GM23338 (cell line): ENCODE data around the gene PEA15.

Experiments
- CREB1 ChIP-seq: fragments of 250-450 bp; sonication (Bioruptor Pico); IDR thresholded peaks from 2 replicates; pipeline ENCODE4 v1.5.0; 2020; ENCODE audit warnings: low read depth, mild to moderate bottlenecking, moderate library complexity
- EZH2 ChIP-seq: fragments of 200-600 bp; sonication (generic); IDR thresholded peaks from one replicate; pipeline ENCODE4 v1.8.0; 2017; ENCODE audit warnings: antibody characterized with exemption, mild to moderate bottlenecking, low read depth; ENCODE audit not compliant: unreplicated experiment
- EZH2phosphoT487 ChIP-seq: fragments of 200-600 bp; sonication (generic); IDR thresholded peaks from one replicate; pipeline ENCODE4 v1.8.1; 2018; ENCODE audit warnings: antibody characterized with exemption; ENCODE audit not compliant: unreplicated experiment
- JUNB ChIP-seq: IDR thresholded peaks from one replicate; pipeline ENCODE4 v1.6.1; 2016; ENCODE audit warnings: antibody characterized with exemption; ENCODE audit not compliant: unreplicated experiment
- NANOG ChIP-seq: IDR thresholded peaks from 2 replicates; pipeline ENCODE4 v1.6.1; 2016; ENCODE audit warnings: antibody characterized with exemption, borderline replicate concordance
- POLR2AphosphoS5 ChIP-seq: IDR thresholded peaks from 2 replicates; pipeline ENCODE4 v1.6.1; 2016; ENCODE audit warnings: antibody characterized with exemption, low read depth
- STAT1 ChIP-seq: IDR thresholded peaks from one replicate; pipeline ENCODE4 v1.6.1; 2016; ENCODE audit warnings: antibody characterized with exemption; ENCODE audit not compliant: unreplicated experiment
- ZNF114 ChIP-seq: fragments of 250-450 bp; sonication (Bioruptor Pico); IDR thresholded peaks from 2 replicates; pipeline ENCODE4 v1.5.0; 2020; ENCODE audit warnings: mild to moderate bottlenecking, moderate library complexity
- ZNF331 ChIP-seq: fragments of 250-450 bp; sonication (Bioruptor Pico); IDR thresholded peaks from 2 replicates; pipeline ENCODE4 v1.5.0; 2020; ENCODE audit warnings: low read depth, mild to moderate bottlenecking, moderate library complexity
- TF ChIP-seq, protein P1 (sequence below), 2 experiments: fragments of 200-600 bp in 1 of 2; sonication (generic) in 1 of 2; conservative IDR thresholded peaks; 2 replicates each; pipeline versions ENCODE4 v1.5.1 to v1.6.1; 2016 to 2017; ENCODE audit warnings: antibody characterized with exemption in 2 of 2, low read depth in 2 of 2, mild to moderate bottlenecking in 2 of 2, moderate library complexity in 1 of 2
- TF ChIP-seq, protein P2 (sequence below): IDR thresholded peaks from one replicate; pipeline ENCODE4 v1.6.1; 2018; ENCODE audit warnings: antibody characterized with exemption; ENCODE audit not compliant: unreplicated experiment
- TF ChIP-seq, protein P3 (sequence below): fragments of 250-450 bp; sonication (Bioruptor Pico); IDR thresholded peaks from 2 replicates; pipeline ENCODE4 v1.5.0; 2020; ENCODE audit warnings: mild to moderate bottlenecking, moderate library complexity

- TF ChIP-seq, protein P1, sequence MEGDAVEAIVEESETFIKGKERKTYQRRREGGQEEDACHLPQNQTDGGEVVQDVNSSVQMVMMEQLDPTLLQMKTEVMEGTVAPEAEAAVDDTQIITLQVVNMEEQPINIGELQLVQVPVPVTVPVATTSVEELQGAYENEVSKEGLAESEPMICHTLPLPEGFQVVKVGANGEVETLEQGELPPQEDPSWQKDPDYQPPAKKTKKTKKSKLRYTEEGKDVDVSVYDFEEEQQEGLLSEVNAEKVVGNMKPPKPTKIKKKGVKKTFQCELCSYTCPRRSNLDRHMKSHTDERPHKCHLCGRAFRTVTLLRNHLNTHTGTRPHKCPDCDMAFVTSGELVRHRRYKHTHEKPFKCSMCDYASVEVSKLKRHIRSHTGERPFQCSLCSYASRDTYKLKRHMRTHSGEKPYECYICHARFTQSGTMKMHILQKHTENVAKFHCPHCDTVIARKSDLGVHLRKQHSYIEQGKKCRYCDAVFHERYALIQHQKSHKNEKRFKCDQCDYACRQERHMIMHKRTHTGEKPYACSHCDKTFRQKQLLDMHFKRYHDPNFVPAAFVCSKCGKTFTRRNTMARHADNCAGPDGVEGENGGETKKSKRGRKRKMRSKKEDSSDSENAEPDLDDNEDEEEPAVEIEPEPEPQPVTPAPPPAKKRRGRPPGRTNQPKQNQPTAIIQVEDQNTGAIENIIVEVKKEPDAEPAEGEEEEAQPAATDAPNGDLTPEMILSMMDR (conservative IDR thresholded peaks at IDR 0.05; ENCODE audit: low read depth in 2 of 2), result no peak
- TF ChIP-seq EZH2 (no peak), ZNF331 (CRISPR knock-in tag) (no peak), POLR2AphosphoS5 (no peak), JUNB (no peak), CREB1 (CRISPR knock-in tag) (no peak), ZNF114 (CRISPR knock-in tag) (no peak), STAT1 (no peak), EZH2phosphoT487 (no peak), NANOG (no peak)
- TF ChIP-seq, protein P2, sequence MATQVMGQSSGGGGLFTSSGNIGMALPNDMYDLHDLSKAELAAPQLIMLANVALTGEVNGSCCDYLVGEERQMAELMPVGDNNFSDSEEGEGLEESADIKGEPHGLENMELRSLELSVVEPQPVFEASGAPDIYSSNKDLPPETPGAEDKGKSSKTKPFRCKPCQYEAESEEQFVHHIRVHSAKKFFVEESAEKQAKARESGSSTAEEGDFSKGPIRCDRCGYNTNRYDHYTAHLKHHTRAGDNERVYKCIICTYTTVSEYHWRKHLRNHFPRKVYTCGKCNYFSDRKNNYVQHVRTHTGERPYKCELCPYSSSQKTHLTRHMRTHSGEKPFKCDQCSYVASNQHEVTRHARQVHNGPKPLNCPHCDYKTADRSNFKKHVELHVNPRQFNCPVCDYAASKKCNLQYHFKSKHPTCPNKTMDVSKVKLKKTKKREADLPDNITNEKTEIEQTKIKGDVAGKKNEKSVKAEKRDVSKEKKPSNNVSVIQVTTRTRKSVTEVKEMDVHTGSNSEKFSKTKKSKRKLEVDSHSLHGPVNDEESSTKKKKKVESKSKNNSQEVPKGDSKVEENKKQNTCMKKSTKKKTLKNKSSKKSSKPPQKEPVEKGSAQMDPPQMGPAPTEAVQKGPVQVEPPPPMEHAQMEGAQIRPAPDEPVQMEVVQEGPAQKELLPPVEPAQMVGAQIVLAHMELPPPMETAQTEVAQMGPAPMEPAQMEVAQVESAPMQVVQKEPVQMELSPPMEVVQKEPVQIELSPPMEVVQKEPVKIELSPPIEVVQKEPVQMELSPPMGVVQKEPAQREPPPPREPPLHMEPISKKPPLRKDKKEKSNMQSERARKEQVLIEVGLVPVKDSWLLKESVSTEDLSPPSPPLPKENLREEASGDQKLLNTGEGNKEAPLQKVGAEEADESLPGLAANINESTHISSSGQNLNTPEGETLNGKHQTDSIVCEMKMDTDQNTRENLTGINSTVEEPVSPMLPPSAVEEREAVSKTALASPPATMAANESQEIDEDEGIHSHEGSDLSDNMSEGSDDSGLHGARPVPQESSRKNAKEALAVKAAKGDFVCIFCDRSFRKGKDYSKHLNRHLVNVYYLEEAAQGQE, result no peak
- TF ChIP-seq, protein P3, sequence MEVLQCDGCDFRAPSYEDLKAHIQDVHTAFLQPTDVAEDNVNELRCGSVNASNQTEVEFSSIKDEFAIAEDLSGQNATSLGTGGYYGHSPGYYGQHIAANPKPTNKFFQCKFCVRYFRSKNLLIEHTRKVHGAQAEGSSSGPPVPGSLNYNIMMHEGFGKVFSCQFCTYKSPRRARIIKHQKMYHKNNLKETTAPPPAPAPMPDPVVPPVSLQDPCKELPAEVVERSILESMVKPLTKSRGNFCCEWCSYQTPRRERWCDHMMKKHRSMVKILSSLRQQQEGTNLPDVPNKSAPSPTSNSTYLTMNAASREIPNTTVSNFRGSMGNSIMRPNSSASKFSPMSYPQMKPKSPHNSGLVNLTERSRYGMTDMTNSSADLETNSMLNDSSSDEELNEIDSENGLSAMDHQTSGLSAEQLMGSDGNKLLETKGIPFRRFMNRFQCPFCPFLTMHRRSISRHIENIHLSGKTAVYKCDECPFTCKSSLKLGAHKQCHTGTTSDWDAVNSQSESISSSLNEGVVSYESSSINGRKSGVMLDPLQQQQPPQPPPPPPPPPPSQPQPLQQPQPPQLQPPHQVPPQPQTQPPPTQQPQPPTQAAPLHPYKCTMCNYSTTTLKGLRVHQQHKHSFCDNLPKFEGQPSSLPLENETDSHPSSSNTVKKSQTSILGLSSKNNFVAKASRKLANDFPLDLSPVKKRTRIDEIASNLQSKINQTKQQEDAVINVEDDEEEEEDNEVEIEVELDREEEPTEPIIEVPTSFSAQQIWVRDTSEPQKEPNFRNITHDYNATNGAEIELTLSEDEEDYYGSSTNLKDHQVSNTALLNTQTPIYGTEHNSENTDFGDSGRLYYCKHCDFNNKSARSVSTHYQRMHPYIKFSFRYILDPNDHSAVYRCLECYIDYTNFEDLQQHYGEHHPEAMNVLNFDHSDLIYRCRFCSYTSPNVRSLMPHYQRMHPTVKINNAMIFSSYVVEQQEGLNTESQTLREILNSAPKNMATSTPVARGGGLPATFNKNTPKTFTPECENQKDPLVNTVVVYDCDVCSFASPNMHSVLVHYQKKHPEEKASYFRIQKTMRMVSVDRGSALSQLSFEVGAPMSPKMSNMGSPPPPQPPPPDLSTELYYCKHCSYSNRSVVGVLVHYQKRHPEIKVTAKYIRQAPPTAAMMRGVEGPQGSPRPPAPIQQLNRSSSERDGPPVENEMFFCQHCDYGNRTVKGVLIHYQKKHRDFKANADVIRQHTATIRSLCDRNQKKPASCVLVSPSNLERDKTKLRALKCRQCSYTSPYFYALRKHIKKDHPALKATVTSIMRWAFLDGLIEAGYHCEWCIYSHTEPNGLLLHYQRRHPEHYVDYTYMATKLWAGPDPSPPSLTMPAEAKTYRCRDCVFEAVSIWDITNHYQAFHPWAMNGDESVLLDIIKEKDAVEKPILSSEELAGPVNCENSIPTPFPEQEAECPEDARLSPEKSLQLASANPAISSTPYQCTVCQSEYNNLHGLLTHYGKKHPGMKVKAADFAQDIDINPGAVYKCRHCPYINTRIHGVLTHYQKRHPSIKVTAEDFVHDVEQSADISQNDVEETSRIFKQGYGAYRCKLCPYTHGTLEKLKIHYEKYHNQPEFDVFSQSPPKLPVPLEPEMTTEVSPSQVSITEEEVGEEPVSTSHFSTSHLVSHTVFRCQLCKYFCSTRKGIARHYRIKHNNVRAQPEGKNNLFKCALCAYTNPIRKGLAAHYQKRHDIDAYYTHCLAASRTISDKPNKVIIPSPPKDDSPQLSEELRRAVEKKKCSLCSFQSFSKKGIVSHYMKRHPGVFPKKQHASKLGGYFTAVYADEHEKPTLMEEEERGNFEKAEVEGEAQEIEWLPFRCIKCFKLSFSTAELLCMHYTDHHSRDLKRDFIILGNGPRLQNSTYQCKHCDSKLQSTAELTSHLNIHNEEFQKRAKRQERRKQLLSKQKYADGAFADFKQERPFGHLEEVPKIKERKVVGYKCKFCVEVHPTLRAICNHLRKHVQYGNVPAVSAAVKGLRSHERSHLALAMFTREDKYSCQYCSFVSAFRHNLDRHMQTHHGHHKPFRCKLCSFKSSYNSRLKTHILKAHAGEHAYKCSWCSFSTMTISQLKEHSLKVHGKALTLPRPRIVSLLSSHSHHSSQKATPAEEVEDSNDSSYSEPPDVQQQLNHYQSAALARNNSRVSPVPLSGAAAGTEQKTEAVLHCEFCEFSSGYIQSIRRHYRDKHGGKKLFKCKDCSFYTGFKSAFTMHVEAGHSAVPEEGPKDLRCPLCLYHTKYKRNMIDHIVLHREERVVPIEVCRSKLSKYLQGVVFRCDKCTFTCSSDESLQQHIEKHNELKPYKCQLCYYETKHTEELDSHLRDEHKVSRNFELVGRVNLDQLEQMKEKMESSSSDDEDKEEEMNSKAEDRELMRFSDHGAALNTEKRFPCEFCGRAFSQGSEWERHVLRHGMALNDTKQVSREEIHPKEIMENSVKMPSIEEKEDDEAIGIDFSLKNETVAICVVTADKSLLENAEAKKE (CRISPR knock-in tag), result no peak
These were observed 46.6 kb upstream of the PEA15 start for GRCh38 chr1:160158534-160158933.
